SU-DHL-6 (cell line): ENCODE results near the gene RHEB.

Experiments
- H2AFZ ChIP-seq: fragments of 200-600 bp; sonication (generic); 2 replicates; pipeline ENCODE4 v1.6.1; 2014; ENCODE audit warnings: low read depth, mild to moderate bottlenecking, moderate library complexity, mixed read lengths, antibody characterized with exemption, low read length; ENCODE audit not compliant: severe bottlenecking
- H3F3A ChIP-seq: fragments of 200-600 bp; shearing (Covaris generic); 2 replicates; pipeline ENCODE4 v1.6.0; 2016; ENCODE audit warnings: antibody characterized with exemption, mild to moderate bottlenecking; ENCODE audit not compliant: insufficient read depth
- H3K27ac ChIP-seq: fragments of 200-600 bp; sonication (generic); 2 replicates; pipeline ENCODE4 v1.5.1; 2016; ENCODE audit warnings: low read depth, mild to moderate bottlenecking, low read length, moderate library complexity, mixed read lengths
- H3K27me3 ChIP-seq: fragments of 200-600 bp; sonication (generic), shearing (Covaris generic); 2 replicates; pipeline ENCODE4 v1.6.0; 2014; ENCODE audit warnings: mild to moderate bottlenecking, low read length
- H3K36me3 ChIP-seq: fragments of 200-600 bp; sonication (generic); 2 replicates; pipeline ENCODE4 v1.6.1; 2014; ENCODE audit warnings: mild to moderate bottlenecking, low read length, mixed read lengths
- H3K4me2 ChIP-seq: fragments of 300-600, 200-600 bp; shearing (Covaris generic), sonication (generic); 2 replicates; pipeline ENCODE4 v1.6.0; 2014; ENCODE audit warnings: low read length, low read depth, mild to moderate bottlenecking; ENCODE audit not compliant: poor library complexity, severe bottlenecking
- H3K4me3 ChIP-seq: fragments of 200-600 bp; sonication (generic); 2 replicates; pipeline ENCODE4 v1.5.1; 2014; ENCODE audit warnings: antibody characterized with exemption, low read length, mild to moderate bottlenecking, mixed read lengths; ENCODE audit not compliant: insufficient read depth, poor library complexity, severe bottlenecking
- H3K79me2 ChIP-seq: fragments of 200-600 bp; sonication (generic); 2 replicates; pipeline ENCODE4 v1.6.1; 2014; ENCODE audit warnings: mild to moderate bottlenecking, low read length, moderate library complexity; ENCODE audit not compliant: insufficient read depth
- H3K9ac ChIP-seq: fragments of 200-600 bp; sonication (generic); 2 replicates; pipeline ENCODE4 v1.7.0; 2014; ENCODE audit warnings: mild to moderate bottlenecking, low read length
- H3K9me2 ChIP-seq: fragments of 200-600 bp; sonication (generic); replicated peaks from 2 replicates; pipeline ENCODE4 v1.6.1; 2014; ENCODE audit warnings: low read length; ENCODE audit not compliant: insufficient read depth
- H3K9me3 ChIP-seq: fragments of 200-600 bp; sonication (generic); 2 replicates; pipeline ENCODE4 v1.6.1; 2014; ENCODE audit warnings: low read length, mixed read lengths; ENCODE audit not compliant: insufficient read depth
- H4K20me1 ChIP-seq: fragments of 200-600 bp; sonication (generic); 2 replicates; pipeline ENCODE4 v1.6.1; 2014; ENCODE audit warnings: low read depth, mild to moderate bottlenecking, antibody characterized with exemption, low read length, moderate library complexity, mixed read lengths
- EZH2phosphoT487 ChIP-seq: fragments of 200-600 bp; sonication (generic), shearing (Covaris generic); conservative IDR thresholded peaks from 2 replicates; pipeline ENCODE4 v1.6.1; 2018; ENCODE audit warnings: mild to moderate bottlenecking, antibody characterized with exemption, low read length, moderate library complexity, mixed read lengths
- TF ChIP-seq, protein P1 (sequence below): fragments of 200-600 bp; sonication (generic); IDR thresholded peaks from one replicate; pipeline ENCODE4 v1.5.1; 2017; ENCODE audit warnings: antibody characterized with exemption, mild to moderate bottlenecking, low read length, moderate library complexity; ENCODE audit not compliant: insufficient read depth, poor library complexity, severe bottlenecking

Gene RHEB

DNA sequence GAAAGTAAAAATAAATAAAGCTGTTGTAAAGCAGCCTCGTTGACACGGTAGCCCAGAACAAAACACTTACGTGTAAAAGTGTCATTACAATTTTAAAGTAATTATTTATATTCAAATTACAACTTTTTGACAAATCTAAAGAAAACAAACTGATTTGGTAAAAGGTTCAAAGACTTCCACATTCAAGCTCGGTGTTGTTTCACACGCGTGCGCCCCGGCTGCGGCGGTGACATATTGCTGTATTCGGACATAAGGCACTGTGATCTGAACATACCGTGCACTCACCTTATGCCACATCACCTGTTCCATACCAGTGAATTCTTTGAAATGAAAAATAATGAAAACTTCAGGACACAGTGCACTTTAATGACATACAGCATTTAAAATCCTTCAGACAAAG is 36.9 kb upstream of the RHEB start:
- Histone ChIP-seq H3K9me2 (no peaks in the 10 kb centered on the region), H3F3A (no peaks in the 10 kb centered on the region), H3K4me2 (no peak overlapping the region), H3K79me2 (no peaks in the 10 kb centered on the region), H3K27ac (no peak overlapping the region), H3K36me3 (no peaks in the 10 kb centered on the region), H2AFZ (no peak overlapping the region), H3K9ac (no peak overlapping the region), H4K20me1 (no peaks in the 10 kb centered on the region), H3K9me3 (no peaks in the 10 kb centered on the region), H3K27me3 (no peaks in the 10 kb centered on the region), H3K4me3 (no peak overlapping the region)
- TF ChIP-seq, protein P1, sequence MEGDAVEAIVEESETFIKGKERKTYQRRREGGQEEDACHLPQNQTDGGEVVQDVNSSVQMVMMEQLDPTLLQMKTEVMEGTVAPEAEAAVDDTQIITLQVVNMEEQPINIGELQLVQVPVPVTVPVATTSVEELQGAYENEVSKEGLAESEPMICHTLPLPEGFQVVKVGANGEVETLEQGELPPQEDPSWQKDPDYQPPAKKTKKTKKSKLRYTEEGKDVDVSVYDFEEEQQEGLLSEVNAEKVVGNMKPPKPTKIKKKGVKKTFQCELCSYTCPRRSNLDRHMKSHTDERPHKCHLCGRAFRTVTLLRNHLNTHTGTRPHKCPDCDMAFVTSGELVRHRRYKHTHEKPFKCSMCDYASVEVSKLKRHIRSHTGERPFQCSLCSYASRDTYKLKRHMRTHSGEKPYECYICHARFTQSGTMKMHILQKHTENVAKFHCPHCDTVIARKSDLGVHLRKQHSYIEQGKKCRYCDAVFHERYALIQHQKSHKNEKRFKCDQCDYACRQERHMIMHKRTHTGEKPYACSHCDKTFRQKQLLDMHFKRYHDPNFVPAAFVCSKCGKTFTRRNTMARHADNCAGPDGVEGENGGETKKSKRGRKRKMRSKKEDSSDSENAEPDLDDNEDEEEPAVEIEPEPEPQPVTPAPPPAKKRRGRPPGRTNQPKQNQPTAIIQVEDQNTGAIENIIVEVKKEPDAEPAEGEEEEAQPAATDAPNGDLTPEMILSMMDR, result no peak
- TF ChIP-seq EZH2phosphoT487, result no peak

DNA sequence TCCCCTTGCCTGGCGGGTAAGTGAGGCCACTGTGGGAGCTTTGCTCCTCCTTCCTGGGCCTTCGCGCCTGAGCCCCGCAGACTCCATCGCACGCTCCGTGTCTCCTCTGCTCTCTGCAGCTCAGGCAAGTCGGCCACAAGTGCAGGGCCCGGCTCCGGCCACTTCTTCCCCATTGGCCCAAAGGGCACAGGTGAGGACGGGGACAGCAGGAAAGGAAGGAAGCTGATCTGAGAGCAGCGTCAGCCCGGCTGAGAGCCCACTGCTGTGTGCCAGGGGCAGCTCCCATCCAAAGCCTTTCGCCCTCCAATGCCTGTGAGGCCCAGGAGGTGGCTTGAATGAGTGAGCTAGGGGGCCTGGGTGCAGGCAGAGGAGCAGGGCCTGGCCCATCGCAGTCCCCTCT is 33.7 kb upstream of the RHEB start:
- Histone ChIP-seq H3F3A (no peaks in the 10 kb centered on the region), H4K20me1 (no peaks in the 10 kb centered on the region), H3K4me2 (no peak overlapping the region), H3K9me3 (no peaks in the 10 kb centered on the region), H3K9ac (no peak overlapping the region), H3K27me3 (no peaks in the 10 kb centered on the region), H3K36me3 (no peaks in the 10 kb centered on the region), H3K9me2 (no peaks in the 10 kb centered on the region), H3K79me2 (no peaks in the 10 kb centered on the region), H3K4me3 (no peak overlapping the region), H2AFZ (no peak overlapping the region), H3K27ac (no peak overlapping the region)
- no peak for TF ChIP-seq EZH2phosphoT487
- TF ChIP-seq, protein P1, result no peak

DNA sequence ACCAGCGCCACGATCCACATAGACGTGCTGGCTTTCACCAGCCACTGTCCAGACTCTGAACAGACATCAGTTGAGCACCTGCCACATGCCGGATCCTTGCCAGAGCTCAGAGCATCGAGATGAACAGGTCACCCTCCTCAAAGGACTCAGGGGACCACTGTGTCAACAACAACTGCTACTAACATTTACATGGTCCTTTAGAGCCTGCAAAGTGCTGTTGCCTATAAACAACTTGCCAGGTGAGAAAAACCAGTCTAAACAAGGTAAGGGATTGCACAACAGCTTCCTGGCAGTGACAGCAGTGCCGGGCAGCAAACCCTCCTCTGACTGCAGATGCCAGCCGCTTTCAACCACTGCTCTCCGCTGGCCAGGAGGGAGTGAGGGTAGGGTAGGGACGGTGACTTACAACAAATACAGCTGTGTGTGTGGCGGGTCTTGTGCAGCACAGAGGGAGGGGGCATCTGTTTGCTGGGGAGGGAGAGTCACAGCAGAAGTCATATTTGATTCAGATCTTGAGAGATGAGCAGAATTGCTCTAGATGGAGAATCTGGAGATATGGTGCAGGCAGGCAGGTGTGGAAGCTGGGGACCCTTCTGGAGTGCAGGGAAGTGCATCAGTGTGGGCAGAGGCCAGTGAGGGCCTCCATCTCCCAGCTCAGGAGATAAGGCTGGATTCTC is 32.8 kb upstream of the RHEB start:
- H3K27me3 ChIP-seq, result no peaks in the 10 kb centered on the region
- no peaks in the 10 kb centered on the region for H3K9me3 ChIP-seq
- no peak for TF ChIP-seq EZH2phosphoT487
- TF ChIP-seq, protein P1, result no peak
- no peak overlapping the region for H3K4me2 ChIP-seq
- no peaks in the 10 kb centered on the region for H3K36me3 ChIP-seq
- H3K9ac ChIP-seq, result no peak overlapping the region
- H3K79me2 ChIP-seq, result no peaks in the 10 kb centered on the region
- H3F3A ChIP-seq, result no peaks in the 10 kb centered on the region
- H3K9me2 ChIP-seq, result no peaks in the 10 kb centered on the region
- H3K27ac ChIP-seq, result no peak overlapping the region
- no peaks in the 10 kb centered on the region for H4K20me1 ChIP-seq
- H2AFZ ChIP-seq, result no peak overlapping the region
- H3K4me3 ChIP-seq, result no peak overlapping the region
